BLaER1 treated with 17β-estradiol and CSF1 and Interleukin-3, amounts not matched to agents 10 nM and 100 nM (cell line): Measurements from ENCODE around the gene NFE2L2.
"Not testable (repeated sequence)": the region's sequence is repeated elsewhere in the genome, so short reads cannot be mapped to it uniquely, and the experiment has no call there.

Experiments
- H3K27ac ChIP-seq, 11 experiments: shearing (Covaris generic); formaldehyde crosslinking; 2 replicates each; pipeline ENCODE4 v1.8.1; 2022
- H3K27me3 ChIP-seq, 11 experiments: shearing (Covaris generic); formaldehyde crosslinking; 2 replicates each; pipeline ENCODE4 v1.8.1; 2022
- H3K36me3 ChIP-seq, 11 experiments: shearing (Covaris generic); formaldehyde crosslinking; 2 replicates each; pipeline ENCODE4 v1.8.1; 2022
- H3K4me1 ChIP-seq, 10 experiments: shearing (Covaris generic); formaldehyde crosslinking; 2 replicates each; pipeline ENCODE4 v1.8.1; 2022
- H3K4me2 ChIP-seq, 11 experiments: shearing (Covaris generic); formaldehyde crosslinking; 2 replicates each; pipeline ENCODE4 v1.8.1; 2022
- H3K4me3 ChIP-seq, 10 experiments: shearing (Covaris generic); formaldehyde crosslinking; 2 replicates each; pipeline ENCODE4 v1.8.1; 2022
- H3K9ac ChIP-seq, 11 experiments: shearing (Covaris generic); formaldehyde crosslinking; 2 replicates each; pipeline ENCODE4 v1.8.1; 2022
- H3K9me3 ChIP-seq, 11 experiments: shearing (Covaris generic); formaldehyde crosslinking; replicated peaks in 1 of 11; 2 replicates each; pipeline ENCODE4 v1.8.1; 2022
- H4K20me1 ChIP-seq, 11 experiments: shearing (Covaris generic); formaldehyde crosslinking; 2 replicates each; pipeline ENCODE4 v1.8.1; 2022
- Cebpa-rat ChIP-seq, 11 experiments: shearing (Covaris generic); IDR thresholded peaks; 2 replicates each; pipeline ENCODE4 v1.8.1; 2022

The NFE2L2 gene

GRCh38 chr2:177195194-177195593, 69.3 kb downstream of the NFE2L2 start:
- no peak overlapping the region for H3K4me3 ChIP-seq
- H3K9me3 ChIP-seq: no peaks in the 10 kb centered on the region
- H3K27ac ChIP-seq: no peak overlapping the region
- no peak overlapping the region for H3K4me2 ChIP-seq
- H4K20me1 ChIP-seq: no peaks in the 10 kb centered on the region
- H3K27me3 ChIP-seq: no peaks in the 10 kb centered on the region
- TF ChIP-seq Cebpa-rat (IDR thresholded peaks at IDR 0.05): no peak
- H3K4me1 ChIP-seq: no peaks in the 10 kb centered on the region
- H3K36me3 ChIP-seq: no peaks in the 10 kb centered on the region
- H3K9ac ChIP-seq: no peak overlapping the region

DNA sequence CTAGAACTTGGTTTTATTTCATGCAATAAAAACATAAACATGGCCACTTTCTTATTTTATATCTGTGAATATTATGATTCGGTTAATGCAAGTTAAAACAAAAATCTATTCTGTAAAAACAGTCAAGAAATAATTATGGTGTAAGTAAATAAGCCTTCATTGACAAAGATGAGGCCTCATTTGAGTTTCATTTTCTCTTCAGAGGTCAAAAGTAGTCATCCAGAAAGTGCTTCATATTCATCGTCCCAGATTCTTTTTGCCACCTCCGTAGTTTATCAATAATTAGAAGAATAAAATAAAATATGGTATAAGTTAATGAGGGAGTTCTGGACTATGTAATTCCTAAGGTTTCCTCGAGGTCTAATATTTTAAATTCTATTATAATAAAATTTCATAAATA, 71.3 kb downstream of the NFE2L2 start:
- no peaks in the 10 kb centered on the region for H3K4me1 ChIP-seq
- no peak overlapping the region for H3K4me3 ChIP-seq
- H3K27ac ChIP-seq: no peak overlapping the region
- no peak overlapping the region for H3K4me2 ChIP-seq
- TF ChIP-seq Cebpa-rat (IDR thresholded peaks at IDR 0.05): no peak
- H3K9ac ChIP-seq: no peak overlapping the region
- H3K27me3 ChIP-seq: no peaks in the 10 kb centered on the region
- no peaks in the 10 kb centered on the region for H3K36me3 ChIP-seq
- no peaks in the 10 kb centered on the region for H3K9me3 ChIP-seq
- H4K20me1 ChIP-seq: no peaks in the 10 kb centered on the region

GRCh38 chr2:177192788-177193187, 71.7 kb downstream of the NFE2L2 start:
- H3K27ac ChIP-seq: no peak overlapping the region
- no peaks in the 10 kb centered on the region for H3K27me3 ChIP-seq
- H3K9me3 ChIP-seq: no peaks in the 10 kb centered on the region
- no peak for TF ChIP-seq Cebpa-rat (IDR thresholded peaks at IDR 0.05)
- H3K9ac ChIP-seq: no peak overlapping the region
- no peak overlapping the region for H3K4me3 ChIP-seq
- peaks cover 0 to 1% (median 0%) of the 10 kb centered on the region in 10 experiments; a peak in 1 of 20 replicates for H3K4me1 ChIP-seq
- H3K4me2 ChIP-seq: no peak overlapping the region
- H3K36me3 ChIP-seq: no peaks in the 10 kb centered on the region
- no peaks in the 10 kb centered on the region for H4K20me1 ChIP-seq

DNA sequence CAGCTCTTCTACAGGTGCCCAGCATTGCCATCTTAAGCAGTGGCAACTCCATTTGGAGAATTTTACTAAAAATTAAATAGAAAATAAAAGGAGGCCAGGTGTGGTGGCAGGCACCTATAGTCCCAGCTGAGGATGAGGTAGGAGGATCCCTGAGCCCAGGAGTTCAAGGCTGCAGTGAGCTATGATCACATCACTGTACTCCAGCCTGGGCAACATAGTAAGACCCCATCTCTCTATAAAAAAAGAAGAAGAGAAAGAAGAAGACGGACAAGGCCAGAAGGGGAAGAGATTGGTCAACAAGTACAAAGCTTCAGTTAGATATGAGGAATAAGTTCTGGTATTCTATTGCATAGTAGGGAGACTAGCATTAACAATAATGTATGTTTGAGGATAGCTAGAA, 73.6 kb downstream of the NFE2L2 start:
- Histone ChIP-seq H3K27ac (no peak overlapping the region), H3K4me1 (peaks cover 0 to 5% (median 0%) of the 10 kb centered on the region in 10 experiments; a peak in 1 of 20 replicates), H3K9ac (no peak overlapping the region), H4K20me1 (no peaks in the 10 kb centered on the region), H3K4me3 (no peak overlapping the region), H3K4me2 (no peak overlapping the region), H3K9me3 (0 out of 22 replicates have a peak, but pooled peaks cover 0 to 5% (median 0%) of the 10 kb centered on the region in 11 experiments), H3K36me3 (no peaks in the 10 kb centered on the region), H3K27me3 (no peaks in the 10 kb centered on the region)
- no peak for TF ChIP-seq Cebpa-rat (IDR thresholded peaks at IDR 0.05)

- no peak overlapping the region for H3K9ac ChIP-seq
- no peaks in the 10 kb centered on the region for H4K20me1 ChIP-seq
- peaks cover 0 to 10% (median 0%) of the 10 kb centered on the region in 11 experiments; a peak in 1 of 22 replicates for H3K9me3 ChIP-seq
- no peak overlapping the region for H3K27ac ChIP-seq
- H3K27me3 ChIP-seq: no peaks in the 10 kb centered on the region
- peaks cover 0 to 5% (median 0%) of the 10 kb centered on the region in 10 experiments; a peak in 1 of 20 replicates for H3K4me1 ChIP-seq
- no peak for TF ChIP-seq Cebpa-rat (IDR thresholded peaks at IDR 0.05)
- H3K4me2 ChIP-seq: no peak overlapping the region
- no peak overlapping the region for H3K4me3 ChIP-seq
- no peaks in the 10 kb centered on the region for H3K36me3 ChIP-seq
Measured at GRCh38 chr2:177188482-177189469, 75.8 kb downstream of the NFE2L2 start.

DNA sequence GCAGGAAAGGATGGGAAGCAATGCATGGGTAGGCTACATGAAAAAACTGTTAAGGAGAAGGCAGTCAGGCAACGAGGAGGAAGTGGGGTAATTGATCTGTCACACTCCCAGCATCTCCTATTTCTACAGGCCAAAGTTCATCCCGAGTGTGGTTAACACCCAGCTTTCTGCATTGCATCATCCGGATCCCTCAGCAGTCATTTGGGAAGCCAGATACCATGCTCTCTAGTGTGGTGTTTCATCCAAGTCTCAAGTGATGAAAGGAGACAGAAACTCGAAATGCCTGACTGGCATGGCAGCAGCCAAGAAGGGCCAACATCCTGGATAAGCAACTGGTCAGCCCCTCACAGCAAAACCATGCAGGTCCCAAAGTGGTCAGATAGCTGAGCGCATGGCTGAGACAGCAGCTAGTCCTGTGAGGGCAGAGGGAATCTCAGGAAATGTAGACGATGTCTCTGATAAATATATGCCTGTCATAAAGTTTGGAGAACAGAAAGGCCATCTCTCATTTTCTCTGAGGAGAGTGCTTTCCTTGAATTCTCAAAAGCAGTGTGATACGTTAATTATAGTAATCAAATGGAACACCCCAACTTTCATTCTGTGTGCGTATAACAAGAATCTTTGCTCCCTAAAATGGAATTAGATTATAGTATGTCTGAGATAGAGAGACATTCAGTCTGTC, 76.8 kb downstream of the NFE2L2 start:
- no peaks in the 10 kb centered on the region for H3K36me3 ChIP-seq
- no peak overlapping the region for H3K4me3 ChIP-seq
- H3K27me3 ChIP-seq: no peaks in the 10 kb centered on the region
- no peak overlapping the region for H3K9ac ChIP-seq
- H3K4me2 ChIP-seq: peak overlapping the region in 2 of 11 experiments; percentile 2 to 20; a peak in 1 of 22 replicates
- no peak for TF ChIP-seq Cebpa-rat (IDR thresholded peaks at IDR 0.05)
- H3K27ac ChIP-seq: no peak overlapping the region
- H3K4me1 ChIP-seq: peaks cover 0 to 5% (median 0%) of the 10 kb centered on the region in 10 experiments; a peak in 1 of 20 replicates
- peaks cover 0 to 10% (median 0%) of the 10 kb centered on the region in 11 experiments; a peak in 1 of 22 replicates for H3K9me3 ChIP-seq
- no peaks in the 10 kb centered on the region for H4K20me1 ChIP-seq

DNA sequence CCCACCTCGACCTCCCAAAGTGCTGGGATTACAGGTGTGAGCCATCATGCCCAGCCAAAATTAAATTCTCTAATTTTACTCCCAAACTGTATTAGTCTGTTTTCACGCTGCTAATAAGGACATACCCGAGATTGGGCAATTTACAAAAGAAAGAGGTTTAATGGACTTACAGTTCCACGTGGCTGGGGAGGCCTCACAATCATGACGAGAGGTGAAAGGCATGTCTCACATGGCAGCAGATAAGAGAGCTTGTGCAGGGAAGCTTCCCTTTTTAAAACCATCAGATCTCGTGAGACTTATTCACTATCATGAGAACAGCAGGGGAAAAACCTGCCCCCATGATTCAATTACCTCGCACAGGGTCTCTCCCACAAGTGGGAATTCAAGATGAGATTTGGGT, 78.5 kb downstream of the NFE2L2 start:
- H3K4me3 ChIP-seq, H3K4me1 ChIP-seq, H3K4me2 ChIP-seq, H3K27me3 ChIP-seq, H3K27ac ChIP-seq, H3K9ac ChIP-seq, H4K20me1 ChIP-seq, H3K36me3 ChIP-seq, H3K9me3 ChIP-seq: not testable (repeated sequence)

DNA sequence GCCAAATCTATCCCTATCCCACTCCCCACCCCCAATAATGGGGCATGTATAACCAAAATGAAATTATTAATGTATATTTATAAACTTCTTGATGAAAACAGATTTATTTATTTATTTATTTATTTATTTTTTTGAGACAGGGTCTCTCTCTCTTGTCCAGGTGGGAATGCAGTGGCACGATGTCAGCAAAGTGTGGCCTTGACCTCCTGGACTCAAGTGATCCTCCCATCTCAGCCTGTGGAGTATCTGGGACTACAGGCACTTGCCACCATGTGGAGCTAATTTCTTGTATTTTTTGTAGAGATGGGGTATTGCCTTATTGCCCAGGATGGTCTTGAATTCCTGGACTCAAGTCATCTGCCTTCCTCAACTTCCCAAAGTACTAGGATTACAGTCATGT, 79.9 kb downstream of the NFE2L2 start:
- Histone ChIP-seq H3K9ac (no peak overlapping the region), H3K27me3 (no peaks in the 10 kb centered on the region), H3K9me3 (peaks cover 0 to 10% (median 0%) of the 10 kb centered on the region in 11 experiments; a peak in 1 of 22 replicates), H3K4me2 (no peak overlapping the region), H3K27ac (no peak overlapping the region), H3K4me3 (no peak overlapping the region), H4K20me1 (no peaks in the 10 kb centered on the region), H3K4me1 (peaks cover 0 to 5% (median 0%) of the 10 kb centered on the region in 10 experiments; a peak in 1 of 20 replicates), H3K36me3 (no peaks in the 10 kb centered on the region)
- no peak for TF ChIP-seq Cebpa-rat (IDR thresholded peaks at IDR 0.05)

DNA sequence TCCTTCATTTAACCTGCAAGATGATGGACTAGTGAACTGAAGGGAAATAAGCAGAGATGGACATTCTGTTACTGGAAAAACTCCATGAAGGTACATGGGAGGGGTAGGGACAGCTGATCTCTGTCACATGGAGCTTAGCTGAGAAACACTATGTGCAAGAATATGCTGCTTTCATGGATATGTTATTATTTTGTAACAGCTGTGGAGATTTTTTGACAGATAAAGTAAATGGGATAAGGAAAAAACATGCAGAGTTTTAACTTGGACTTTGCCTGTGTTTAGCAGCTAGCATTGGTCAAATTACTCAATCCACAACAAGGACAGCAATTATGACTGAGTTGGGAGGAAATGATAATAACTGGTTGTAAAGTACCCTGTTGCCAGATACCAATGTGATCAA, 80.7 kb downstream of the NFE2L2 start:
- H3K4me2 ChIP-seq: no peak overlapping the region
- H3K36me3 ChIP-seq: no peaks in the 10 kb centered on the region
- TF ChIP-seq Cebpa-rat (IDR thresholded peaks at IDR 0.05): no peak
- no peak overlapping the region for H3K4me3 ChIP-seq
- H3K27me3 ChIP-seq: no peaks in the 10 kb centered on the region
- no peak overlapping the region for H3K9ac ChIP-seq
- peaks cover 0 to 5% (median 0%) of the 10 kb centered on the region in 10 experiments; a peak in 1 of 20 replicates for H3K4me1 ChIP-seq
- H4K20me1 ChIP-seq: no peaks in the 10 kb centered on the region
- H3K27ac ChIP-seq: no peak overlapping the region
- H3K9me3 ChIP-seq: peaks cover 0 to 10% (median 0%) of the 10 kb centered on the region in 11 experiments; a peak in 1 of 22 replicates
